ENCODE results near the gene CCDC85B. TPM values are rescaled to one million over a fixed set of nuclear protein-coding genes. Genes with fewer than 3 reads are reported as not detected.
A peak's percentile ranks its signal among the peaks of the same experiment; 100 is the strongest.

Gene CCDC85B
- total RNA-seq, 1 experiment from 2014 or later: 26.6 TPM

DNA sequence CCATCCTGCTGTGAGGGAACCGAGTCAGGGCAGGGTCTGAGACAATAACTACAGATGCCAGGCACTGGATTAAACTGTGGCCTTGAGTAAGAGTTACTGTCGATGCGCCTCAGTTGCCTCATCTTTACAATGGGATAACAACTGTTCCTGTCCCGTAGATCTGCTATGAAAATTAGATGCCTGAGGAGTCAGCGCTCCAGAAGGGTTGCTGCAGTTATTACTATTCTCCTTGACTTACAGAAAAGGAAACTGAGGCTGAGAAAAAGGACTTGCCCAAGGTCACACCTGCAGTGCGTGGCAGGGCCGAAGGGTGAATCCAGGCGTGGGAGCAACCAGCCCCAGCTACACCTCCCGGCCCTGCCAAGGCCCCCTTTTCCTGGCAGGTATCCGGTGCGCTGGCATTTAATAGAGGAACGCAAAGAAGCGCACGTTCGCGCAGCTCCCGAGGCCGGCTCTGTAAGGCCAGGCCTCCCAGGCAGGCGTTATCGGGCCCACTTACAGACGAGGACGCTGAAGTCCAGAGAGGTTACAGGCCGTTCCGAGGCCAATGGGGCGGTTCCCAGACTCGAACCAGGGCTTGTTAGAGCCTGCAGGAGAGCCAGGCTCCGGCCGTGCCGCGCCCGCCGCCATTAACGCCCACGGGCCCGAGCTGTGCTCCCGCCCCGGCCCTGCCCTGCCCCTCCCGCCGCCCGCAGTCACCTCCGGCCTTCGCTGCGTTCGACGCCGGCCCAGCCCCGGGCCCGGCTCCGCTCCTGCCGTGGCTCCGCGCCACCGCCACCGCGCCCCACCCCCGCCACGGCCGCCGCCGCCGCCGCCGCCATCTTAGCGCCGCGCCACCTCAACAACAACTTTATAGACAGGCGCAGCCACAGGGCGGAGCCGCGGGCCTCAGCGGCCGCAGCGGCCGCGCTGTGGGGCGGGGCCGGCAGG lies 28.0 kb downstream of the CCDC85B start, which contains the start of gene C11orf68:
C11orf68 (minus strand) TSS at position 852 of the 930 bp plus-strand sequence; CDS start at position 821, 31 bp downstream.
- peak within 1 kb of the TSS; percentile 56 for H3K27ac Mint-ChIP-seq (ENCODE audit: unreplicated experiment)
- H3K4me1 Mint-ChIP-seq (ENCODE audit: low read depth, unreplicated experiment): peaks cover 40% of the 10 kb centered on the region
- CTCF ChIA-PET: interaction anchor here (0.5 kb wide), 1 partner anchor 9 kb away, joined by 3 read pairs; no protein-coding TSS in a partner anchor
- DNase-seq: no peak
- intact Hi-C loops (cut with micrococcal nuclease; ENCODE audit: unreplicated experiment): no loop called here
- H3K9me3 Mint-ChIP-seq (ENCODE audit: low read depth, unreplicated experiment): no peaks in the 10 kb centered on the region
- no TSS peak for BruUV-seq (replicated peaks)
- TF ChIP-seq, protein P1, sequence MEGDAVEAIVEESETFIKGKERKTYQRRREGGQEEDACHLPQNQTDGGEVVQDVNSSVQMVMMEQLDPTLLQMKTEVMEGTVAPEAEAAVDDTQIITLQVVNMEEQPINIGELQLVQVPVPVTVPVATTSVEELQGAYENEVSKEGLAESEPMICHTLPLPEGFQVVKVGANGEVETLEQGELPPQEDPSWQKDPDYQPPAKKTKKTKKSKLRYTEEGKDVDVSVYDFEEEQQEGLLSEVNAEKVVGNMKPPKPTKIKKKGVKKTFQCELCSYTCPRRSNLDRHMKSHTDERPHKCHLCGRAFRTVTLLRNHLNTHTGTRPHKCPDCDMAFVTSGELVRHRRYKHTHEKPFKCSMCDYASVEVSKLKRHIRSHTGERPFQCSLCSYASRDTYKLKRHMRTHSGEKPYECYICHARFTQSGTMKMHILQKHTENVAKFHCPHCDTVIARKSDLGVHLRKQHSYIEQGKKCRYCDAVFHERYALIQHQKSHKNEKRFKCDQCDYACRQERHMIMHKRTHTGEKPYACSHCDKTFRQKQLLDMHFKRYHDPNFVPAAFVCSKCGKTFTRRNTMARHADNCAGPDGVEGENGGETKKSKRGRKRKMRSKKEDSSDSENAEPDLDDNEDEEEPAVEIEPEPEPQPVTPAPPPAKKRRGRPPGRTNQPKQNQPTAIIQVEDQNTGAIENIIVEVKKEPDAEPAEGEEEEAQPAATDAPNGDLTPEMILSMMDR (IDR thresholded peaks at IDR 0.05; ENCODE audit: unreplicated experiment): no peak
- no peaks in the 10 kb centered on the region for H3K27me3 Mint-ChIP-seq (ENCODE audit: unreplicated experiment)
- H3K4me3 Mint-ChIP-seq (ENCODE audit: low read depth, unreplicated experiment): peak within 1 kb of the TSS; percentile 94
- peaks cover 74% of the 10 kb centered on the region for H3K36me3 Mint-ChIP-seq (ENCODE audit: insufficient read depth, unreplicated experiment)

DNA sequence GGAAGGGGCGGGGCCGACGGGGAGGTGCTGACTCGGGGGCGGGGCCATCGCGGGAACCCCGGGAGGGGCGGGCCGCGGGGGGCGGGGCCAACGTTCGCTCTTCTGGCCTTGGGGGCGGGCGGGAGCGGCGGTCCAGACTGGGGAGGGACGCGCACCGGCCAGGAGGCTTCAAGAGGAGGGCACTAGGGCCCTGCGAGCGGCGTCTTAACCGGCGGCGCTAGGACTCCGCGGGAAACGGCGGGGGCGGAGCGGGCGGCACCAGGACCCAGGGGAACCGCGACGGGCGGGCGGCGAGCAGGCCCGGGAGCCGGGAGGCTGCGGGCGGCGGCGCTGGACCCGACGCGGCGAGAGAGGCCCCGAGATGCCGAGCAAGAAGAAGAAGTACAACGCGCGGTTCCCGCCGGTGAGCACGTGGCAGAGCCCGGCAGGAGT lies 28.7 kb downstream of the CCDC85B start, which contains the start of gene DRAP1:
DRAP1 (plus strand) TSS at position 286 of the 432 bp plus-strand sequence; CDS start at position 362, 76 bp downstream.
- DNase-seq: peak; percentile 98
- TF ChIP-seq, protein P1 (IDR thresholded peaks at IDR 0.05; ENCODE audit: unreplicated experiment): no peak
- H3K4me1 Mint-ChIP-seq (ENCODE audit: low read depth, unreplicated experiment): peaks cover 40% of the 10 kb centered on the region
- no peaks in the 10 kb centered on the region for H3K9me3 Mint-ChIP-seq (ENCODE audit: low read depth, unreplicated experiment)
- CTCF ChIA-PET: no interaction called here
- H3K27me3 Mint-ChIP-seq (ENCODE audit: unreplicated experiment): no peaks in the 10 kb centered on the region
- intact Hi-C loops (cut with micrococcal nuclease; ENCODE audit: unreplicated experiment): no loop called here
- BruUV-seq (replicated peaks): no TSS peak
- H3K27ac Mint-ChIP-seq (ENCODE audit: unreplicated experiment): peak within 1 kb of the TSS; percentile 56
- peaks cover 81% of the 10 kb centered on the region for H3K36me3 Mint-ChIP-seq (ENCODE audit: insufficient read depth, unreplicated experiment)
- H3K4me3 Mint-ChIP-seq (ENCODE audit: low read depth, unreplicated experiment): peak within 1 kb of the TSS; percentile 94

DNA sequence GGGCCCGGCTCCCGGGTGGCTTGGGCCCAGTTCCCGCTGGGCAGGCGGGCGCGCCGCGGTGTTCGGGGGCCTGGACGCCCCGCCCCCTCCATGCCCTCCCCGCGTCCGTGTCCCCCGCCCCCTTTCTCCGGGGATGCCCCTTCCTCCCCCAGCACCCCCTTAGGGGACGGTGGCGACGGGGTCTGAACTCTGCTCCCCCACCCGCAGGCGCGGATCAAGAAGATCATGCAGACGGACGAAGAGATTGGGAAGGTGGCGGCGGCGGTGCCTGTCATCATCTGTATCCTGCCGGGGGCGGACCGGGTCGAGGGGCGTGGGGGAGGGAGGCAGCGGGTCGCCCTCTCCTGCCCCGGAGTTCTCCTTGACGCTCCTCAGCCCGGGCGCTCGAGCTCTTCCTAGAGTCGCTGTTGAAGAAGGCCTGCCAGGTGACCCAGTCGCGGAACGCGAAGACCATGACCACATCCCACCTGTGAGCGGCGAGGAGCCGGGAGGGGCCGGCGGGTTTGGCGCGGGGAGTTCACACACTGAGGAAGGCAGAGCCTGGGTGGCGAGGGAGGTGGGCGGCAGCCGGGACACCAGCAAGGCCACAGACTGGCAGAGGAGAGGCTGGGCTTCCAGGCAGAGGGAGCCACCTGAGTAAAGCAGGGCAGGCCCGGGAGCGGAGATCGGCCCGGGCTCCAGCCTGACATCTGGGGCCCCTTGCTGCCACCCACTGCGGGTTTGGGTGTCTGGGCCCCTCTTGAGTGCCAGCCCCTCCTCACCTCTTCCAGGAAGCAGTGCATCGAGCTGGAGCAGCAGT lies 29.3 kb downstream of the CCDC85B start:
- Mint-ChIP-seq H3K9me3 (ENCODE audit: low read depth, unreplicated experiment) (no peaks in the 10 kb centered on the region), H3K4me1 (ENCODE audit: low read depth, unreplicated experiment) (peaks cover 33% of the 10 kb centered on the region), H3K27me3 (ENCODE audit: unreplicated experiment) (no peaks in the 10 kb centered on the region), H3K4me3 (ENCODE audit: low read depth, unreplicated experiment) (peak overlapping the region; percentile 94), H3K27ac (ENCODE audit: unreplicated experiment) (peak overlapping the region; percentile 52), H3K36me3 (ENCODE audit: insufficient read depth, unreplicated experiment) (peaks cover 76% of the 10 kb centered on the region)
- TF ChIP-seq, protein P1 (IDR thresholded peaks at IDR 0.05; ENCODE audit: unreplicated experiment): no peak
- no TSS peak for BruUV-seq (replicated peaks)
- intact Hi-C loops (cut with micrococcal nuclease; ENCODE audit: unreplicated experiment): no loop called here
- no peak for DNase-seq
- CTCF ChIA-PET: no interaction called here

DNA sequence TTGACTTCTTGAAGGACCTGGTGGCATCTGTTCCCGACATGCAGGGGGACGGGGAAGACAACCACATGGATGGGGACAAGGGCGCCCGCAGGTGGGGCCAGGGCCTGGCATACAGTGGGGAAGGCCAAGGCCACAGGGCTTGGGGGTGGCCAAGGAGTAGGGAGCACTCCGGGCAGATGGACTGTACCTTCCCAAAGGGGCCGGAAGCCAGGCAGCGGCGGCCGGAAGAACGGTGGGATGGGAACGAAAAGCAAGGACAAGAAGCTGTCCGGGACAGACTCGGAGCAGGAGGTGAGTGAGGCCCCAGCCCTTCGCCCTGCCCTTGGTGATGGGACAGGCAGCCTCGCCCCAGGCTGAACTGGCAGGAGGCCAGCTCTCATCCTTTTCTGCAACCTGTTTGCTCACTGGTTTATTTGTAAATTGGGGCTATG lies 29.9 kb downstream of the CCDC85B start:
- no peaks in the 10 kb centered on the region for H3K9me3 Mint-ChIP-seq (ENCODE audit: low read depth, unreplicated experiment)
- TF ChIP-seq, protein P1 (IDR thresholded peaks at IDR 0.05; ENCODE audit: unreplicated experiment): no peak
- H3K4me3 Mint-ChIP-seq (ENCODE audit: low read depth, unreplicated experiment): peak overlapping the region; percentile 94
- peaks cover 70% of the 10 kb centered on the region for H3K36me3 Mint-ChIP-seq (ENCODE audit: insufficient read depth, unreplicated experiment)
- intact Hi-C loops (cut with micrococcal nuclease; ENCODE audit: unreplicated experiment): no loop called here
- no peaks in the 10 kb centered on the region for H3K27me3 Mint-ChIP-seq (ENCODE audit: unreplicated experiment)
- peak overlapping the region; percentile 52 for H3K27ac Mint-ChIP-seq (ENCODE audit: unreplicated experiment)
- CTCF ChIA-PET: no interaction called here
- BruUV-seq (replicated peaks): no TSS peak
- peaks cover 27% of the 10 kb centered on the region for H3K4me1 Mint-ChIP-seq (ENCODE audit: low read depth, unreplicated experiment)
- no peak for DNase-seq

All from Calu3 (cell line).